Gastroesophageal sphincter (tissue), 3 donors: ENCODE results near the gene PES1.

Experiments
- POLR2AphosphoS5 ChIP-seq: sonication (generic); formaldehyde crosslinking; IDR thresholded peaks from one replicate; pipeline ENCODE4 v1.6.1; 2017; ENCODE audit warnings: antibody characterized with exemption
- TF ChIP-seq, protein P1 (sequence below), 4 experiments: fragments of 200-600 bp in 2 of 4; fragments of 450-650 bp in 2 of 4; sonication (generic) in 1 of 4; IDR thresholded peaks; one replicate each; pipeline ENCODE4 v1.5.1; 2017 to 2019; ENCODE audit warnings: antibody characterized with exemption in 4 of 4, mild to moderate bottlenecking in 2 of 4, moderate library complexity in 2 of 4

DNA sequence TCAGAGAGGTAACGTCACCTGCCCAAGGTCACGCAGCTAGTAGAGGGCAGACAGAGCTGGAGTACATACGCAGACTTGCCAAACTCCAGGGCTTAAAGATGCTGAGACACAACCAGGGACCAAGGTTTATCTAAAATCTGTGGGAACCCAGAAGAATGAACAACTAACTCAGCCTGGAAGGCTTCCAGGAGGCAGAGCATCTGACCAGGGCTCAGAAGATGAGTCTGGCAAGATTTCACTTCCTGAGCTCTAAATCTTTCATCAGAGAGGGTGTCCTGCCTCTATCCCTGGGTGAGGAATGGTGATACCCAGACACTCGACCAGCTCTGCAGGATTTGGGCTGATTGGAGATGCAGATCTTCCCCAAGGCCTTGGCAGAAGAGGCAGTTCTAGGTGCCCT, 26.4 kb downstream of the PES1 start:
- no peak for TF ChIP-seq POLR2AphosphoS5
- TF ChIP-seq, protein P1, sequence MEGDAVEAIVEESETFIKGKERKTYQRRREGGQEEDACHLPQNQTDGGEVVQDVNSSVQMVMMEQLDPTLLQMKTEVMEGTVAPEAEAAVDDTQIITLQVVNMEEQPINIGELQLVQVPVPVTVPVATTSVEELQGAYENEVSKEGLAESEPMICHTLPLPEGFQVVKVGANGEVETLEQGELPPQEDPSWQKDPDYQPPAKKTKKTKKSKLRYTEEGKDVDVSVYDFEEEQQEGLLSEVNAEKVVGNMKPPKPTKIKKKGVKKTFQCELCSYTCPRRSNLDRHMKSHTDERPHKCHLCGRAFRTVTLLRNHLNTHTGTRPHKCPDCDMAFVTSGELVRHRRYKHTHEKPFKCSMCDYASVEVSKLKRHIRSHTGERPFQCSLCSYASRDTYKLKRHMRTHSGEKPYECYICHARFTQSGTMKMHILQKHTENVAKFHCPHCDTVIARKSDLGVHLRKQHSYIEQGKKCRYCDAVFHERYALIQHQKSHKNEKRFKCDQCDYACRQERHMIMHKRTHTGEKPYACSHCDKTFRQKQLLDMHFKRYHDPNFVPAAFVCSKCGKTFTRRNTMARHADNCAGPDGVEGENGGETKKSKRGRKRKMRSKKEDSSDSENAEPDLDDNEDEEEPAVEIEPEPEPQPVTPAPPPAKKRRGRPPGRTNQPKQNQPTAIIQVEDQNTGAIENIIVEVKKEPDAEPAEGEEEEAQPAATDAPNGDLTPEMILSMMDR (IDR thresholded peaks at IDR 0.05) = no peak
